ENCODE data around the gene ERN1.

DNA sequence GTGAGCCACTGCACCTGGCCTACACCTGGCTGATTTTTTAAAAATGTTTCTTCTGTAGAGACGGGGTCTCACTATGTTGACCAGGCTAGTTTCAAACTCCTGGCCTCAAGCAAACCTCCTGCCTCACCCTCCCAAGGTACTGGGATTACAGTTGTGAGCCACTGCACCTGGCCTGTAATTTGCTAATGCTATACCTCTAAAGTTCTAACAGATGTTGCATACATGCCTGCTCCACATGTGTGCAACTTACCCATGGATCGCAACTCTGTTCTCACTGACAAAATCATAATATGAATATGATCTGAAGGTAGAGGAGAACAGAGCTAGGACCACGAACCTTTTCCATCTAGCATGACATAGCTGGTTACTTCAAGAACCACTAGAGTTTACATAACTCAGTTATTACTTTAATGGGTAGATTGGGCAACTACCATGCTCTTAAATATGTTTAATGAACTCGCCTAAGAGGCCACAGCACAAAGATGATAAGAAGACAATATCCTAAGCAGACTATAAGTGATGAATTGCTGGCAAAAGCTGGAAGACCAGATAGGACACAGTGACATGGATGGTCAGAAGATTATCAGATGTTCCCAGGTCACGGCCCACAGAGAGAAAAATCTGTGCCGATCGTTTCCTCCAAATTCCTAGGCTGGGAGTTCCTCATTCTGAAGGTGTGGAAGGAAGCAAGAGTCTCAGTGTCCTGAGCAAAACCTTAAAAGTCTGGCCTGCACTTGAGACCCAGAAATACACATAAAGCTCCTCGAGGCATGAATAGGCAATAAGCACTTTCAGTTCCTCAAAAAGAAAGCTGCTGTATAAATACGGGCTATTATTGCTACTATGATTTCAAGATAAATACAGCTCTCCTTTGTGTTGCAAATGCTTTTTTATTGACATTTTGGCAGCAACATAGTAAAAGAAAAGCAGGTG is 55.9 kb downstream of the ERN1 start:
- TF ChIP-seq, protein P1, sequence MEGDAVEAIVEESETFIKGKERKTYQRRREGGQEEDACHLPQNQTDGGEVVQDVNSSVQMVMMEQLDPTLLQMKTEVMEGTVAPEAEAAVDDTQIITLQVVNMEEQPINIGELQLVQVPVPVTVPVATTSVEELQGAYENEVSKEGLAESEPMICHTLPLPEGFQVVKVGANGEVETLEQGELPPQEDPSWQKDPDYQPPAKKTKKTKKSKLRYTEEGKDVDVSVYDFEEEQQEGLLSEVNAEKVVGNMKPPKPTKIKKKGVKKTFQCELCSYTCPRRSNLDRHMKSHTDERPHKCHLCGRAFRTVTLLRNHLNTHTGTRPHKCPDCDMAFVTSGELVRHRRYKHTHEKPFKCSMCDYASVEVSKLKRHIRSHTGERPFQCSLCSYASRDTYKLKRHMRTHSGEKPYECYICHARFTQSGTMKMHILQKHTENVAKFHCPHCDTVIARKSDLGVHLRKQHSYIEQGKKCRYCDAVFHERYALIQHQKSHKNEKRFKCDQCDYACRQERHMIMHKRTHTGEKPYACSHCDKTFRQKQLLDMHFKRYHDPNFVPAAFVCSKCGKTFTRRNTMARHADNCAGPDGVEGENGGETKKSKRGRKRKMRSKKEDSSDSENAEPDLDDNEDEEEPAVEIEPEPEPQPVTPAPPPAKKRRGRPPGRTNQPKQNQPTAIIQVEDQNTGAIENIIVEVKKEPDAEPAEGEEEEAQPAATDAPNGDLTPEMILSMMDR (optimal IDR thresholded peaks at IDR 0.05 in 1 of 3, IDR thresholded peaks at IDR 0.05 in 1 of 3, conservative IDR thresholded peaks at IDR 0.05 in 1 of 3; ENCODE audit: extremely low read depth in 1 of 3, insufficient read depth in 2 of 3, low read length in 3 of 3): no peak
- no peak for TF ChIP-seq EZH2 (IDR thresholded peaks at IDR 0.05; ENCODE audit: low read length)
